DMS153 (cell line): ENCODE measurements around the gene SMG7.

Experiments used
- DNase-seq: peaks from one replicate; lab custom pipeline; 2025; lab: John Stamatoyannopoulos, UW

SMG7 gene

GRCh38 chr1:183467687-183468086 is 4.6 kb upstream of the SMG7 start:
- no peak for DNase-seq

- DNase-seq, result peak; percentile 79
These were observed 1.9 kb upstream of the SMG7 start for GRCh38 chr1:183470147-183470960.

- peak; percentile 87 for DNase-seq
These were observed 1.1 kb upstream of the SMG7 start for GRCh38 chr1:183470961-183471742.

- peak; percentile 96 for DNase-seq
These were observed 384 bp upstream of the SMG7 start for GRCh38 chr1:183471743-183472487.

- no peak for DNase-seq
These were observed 878 bp downstream of the SMG7 start for GRCh38 chr1:183473217-183473536.

GRCh38 chr1:183476081-183476480 is 3.8 kb downstream of the SMG7 start:
- no peak for DNase-seq

- DNase-seq, result no peak
These were observed 5.9 kb downstream of the SMG7 start for GRCh38 chr1:183477986-183478781.

GRCh38 chr1:183480971-183481441 is 8.7 kb downstream of the SMG7 start:
- no peak for DNase-seq

GRCh38 chr1:183483224-183483623 is 10.9 kb downstream of the SMG7 start:
- no peak for DNase-seq

GRCh38 chr1:183484254-183484653 is 12.0 kb downstream of the SMG7 start:
- DNase-seq, result no peak

GRCh38 chr1:183484851-183485250 is 12.6 kb downstream of the SMG7 start:
- no peak for DNase-seq

- DNase-seq, result no peak
These were observed 15.6 kb downstream of the SMG7 start for GRCh38 chr1:183487674-183488442.

GRCh38 chr1:183490932-183491331 is 18.6 kb downstream of the SMG7 start:
- no peak for DNase-seq

GRCh38 chr1:183493540-183494245 is 21.4 kb downstream of the SMG7 start:
- no peak for DNase-seq

GRCh38 chr1:183495420-183495819 is 23.1 kb downstream of the SMG7 start:
- no peak for DNase-seq

- DNase-seq, result no peak
These were observed 24.9 kb downstream of the SMG7 start for GRCh38 chr1:183497218-183497617.

GRCh38 chr1:183498342-183498991 is 26.2 kb downstream of the SMG7 start:
- DNase-seq, result no peak

GRCh38 chr1:183505454-183506089 is 33.3 kb downstream of the SMG7 start:
- DNase-seq, result no peak

GRCh38 chr1:183506561-183506960 is 34.3 kb downstream of the SMG7 start:
- no peak for DNase-seq
